GM21423 (cell line): ENCODE results near the gene EXOC6.

Source experiments
- ATAC-seq: cut with Tn5 transposase; IDR thresholded peaks from one replicate; pipeline ENCODE4 v1.9.1; 2021; ENCODE audit warnings: mild to moderate bottlenecking, moderate library complexity; ENCODE audit not compliant: unreplicated experiment

The EXOC6 gene

DNA sequence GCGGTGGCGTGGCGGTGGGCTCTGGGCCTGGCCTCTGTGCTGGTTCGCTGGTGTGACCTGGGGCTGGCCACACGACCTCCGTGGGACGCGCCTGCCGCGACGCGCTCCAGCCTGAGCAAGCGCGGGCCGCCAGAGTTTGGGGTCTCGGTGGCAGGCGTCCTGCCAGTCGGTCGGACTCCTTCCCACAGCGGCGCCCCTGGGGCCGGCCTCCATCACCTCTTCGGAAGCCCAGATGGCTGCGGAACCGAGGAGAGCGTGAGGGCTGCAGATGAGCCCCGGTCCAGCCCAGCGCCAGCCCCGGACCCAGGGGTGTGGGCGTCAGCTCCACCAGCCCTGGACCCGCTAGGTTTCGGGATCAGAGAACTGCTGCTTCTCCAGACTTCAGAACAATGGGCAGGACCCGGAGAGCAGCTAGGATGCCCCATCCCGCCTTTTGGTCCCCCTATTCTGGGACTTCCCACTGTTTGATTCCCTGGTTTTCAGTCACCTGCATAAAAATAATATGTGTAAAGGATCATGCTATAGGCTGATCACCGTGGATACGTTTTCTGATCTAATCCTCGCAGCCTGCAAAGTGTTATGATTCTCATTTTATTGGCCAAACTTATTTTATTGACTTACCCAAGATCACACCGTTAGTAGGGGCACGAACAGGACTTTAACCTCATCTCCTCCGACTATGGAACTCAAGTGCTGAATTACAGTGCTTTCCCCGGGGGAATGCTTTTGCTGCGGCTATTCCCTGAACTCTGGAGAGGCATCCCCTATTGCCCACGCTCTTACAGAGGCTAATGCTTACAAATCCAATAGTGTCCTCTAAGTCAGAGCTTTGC is 215.0 kb downstream of the EXOC6 start:
- ATAC-seq: no peak

- no peak for ATAC-seq
Observed at GRCh38 chr10:93063977-93064660, 215.8 kb downstream of the EXOC6 start.

DNA sequence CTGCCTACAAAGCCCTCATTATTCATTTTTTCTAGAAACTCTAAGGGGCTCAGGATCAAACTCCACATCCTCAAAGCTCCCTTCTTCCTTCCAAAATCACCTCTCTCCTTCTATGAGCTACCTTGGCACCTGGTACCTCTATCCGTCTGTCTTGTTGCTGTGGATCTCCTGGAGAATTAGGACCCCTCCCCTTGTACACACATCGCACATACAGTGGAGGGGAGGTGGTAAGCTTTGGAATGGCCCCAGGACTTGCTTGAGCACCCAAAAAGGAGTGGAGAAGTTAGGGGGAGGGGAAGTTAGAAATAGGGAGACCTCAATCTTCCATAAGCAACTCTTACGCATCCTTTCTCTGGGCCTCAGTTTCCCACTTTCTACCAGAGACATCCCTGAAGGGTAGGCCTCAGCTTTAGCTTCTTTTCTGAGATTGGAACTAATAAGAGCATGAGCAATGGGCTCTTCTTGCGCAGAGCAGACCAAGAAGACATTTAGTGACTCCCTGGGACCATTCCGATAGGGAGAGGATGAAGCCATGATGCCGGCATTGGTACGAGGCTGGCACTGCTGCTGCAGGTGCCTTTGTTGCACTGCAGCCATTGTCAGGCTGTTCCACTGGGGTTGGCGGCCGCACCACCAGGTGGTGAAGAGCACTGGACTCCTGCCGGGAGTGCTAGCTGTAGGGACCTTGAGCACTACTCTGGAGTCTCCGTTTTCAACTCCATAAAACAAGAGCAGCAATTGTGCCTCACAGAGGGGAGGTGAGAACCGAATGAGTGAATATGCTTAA is 216.7 kb downstream of the EXOC6 start:
- ATAC-seq: no peak

DNA sequence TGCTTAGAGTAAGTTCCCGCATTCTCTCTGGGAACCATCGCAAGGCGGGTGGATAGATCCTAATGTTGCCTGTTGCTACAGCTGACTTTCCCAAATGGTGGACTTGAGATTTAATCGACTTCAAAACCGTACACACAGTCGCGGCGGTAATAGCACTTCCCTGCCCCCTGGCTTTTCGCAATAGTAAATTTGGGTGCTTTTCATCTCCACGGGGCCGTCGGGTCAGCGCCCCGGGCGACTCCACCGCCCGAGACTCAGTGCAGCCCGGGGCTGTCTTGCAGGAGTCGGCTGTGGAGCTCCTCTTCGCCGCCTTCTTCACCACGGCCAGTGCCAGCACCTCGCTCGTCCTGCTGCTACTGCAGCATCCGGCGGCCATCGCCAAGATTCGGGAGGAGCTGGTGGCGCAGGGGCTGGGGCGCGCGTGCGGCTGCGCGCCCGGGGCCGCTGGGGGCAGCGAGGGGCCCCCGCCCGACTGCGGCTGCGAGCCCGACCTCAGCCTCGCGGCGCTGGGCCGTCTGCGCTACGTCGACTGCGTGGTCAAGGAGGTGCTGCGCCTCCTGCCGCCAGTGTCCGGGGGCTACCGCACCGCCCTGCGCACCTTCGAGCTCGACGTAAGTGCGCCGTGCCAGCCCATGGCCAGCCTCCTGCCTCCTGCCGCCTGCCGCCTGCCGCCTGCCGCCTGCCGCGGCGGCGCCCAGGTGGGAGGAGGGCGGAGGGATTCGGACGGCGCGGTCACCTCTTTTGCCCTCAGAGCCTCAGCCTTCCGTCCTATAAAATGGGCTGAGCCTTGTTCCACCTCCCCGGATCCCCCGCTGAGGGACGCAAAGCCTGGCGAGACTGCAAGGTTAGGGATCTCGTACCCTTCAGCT is 217.6 kb downstream of the EXOC6 start:
- ATAC-seq: no peak

- no peak for ATAC-seq
Observed at GRCh38 chr10:93066544-93066913, 218.2 kb downstream of the EXOC6 start.

DNA sequence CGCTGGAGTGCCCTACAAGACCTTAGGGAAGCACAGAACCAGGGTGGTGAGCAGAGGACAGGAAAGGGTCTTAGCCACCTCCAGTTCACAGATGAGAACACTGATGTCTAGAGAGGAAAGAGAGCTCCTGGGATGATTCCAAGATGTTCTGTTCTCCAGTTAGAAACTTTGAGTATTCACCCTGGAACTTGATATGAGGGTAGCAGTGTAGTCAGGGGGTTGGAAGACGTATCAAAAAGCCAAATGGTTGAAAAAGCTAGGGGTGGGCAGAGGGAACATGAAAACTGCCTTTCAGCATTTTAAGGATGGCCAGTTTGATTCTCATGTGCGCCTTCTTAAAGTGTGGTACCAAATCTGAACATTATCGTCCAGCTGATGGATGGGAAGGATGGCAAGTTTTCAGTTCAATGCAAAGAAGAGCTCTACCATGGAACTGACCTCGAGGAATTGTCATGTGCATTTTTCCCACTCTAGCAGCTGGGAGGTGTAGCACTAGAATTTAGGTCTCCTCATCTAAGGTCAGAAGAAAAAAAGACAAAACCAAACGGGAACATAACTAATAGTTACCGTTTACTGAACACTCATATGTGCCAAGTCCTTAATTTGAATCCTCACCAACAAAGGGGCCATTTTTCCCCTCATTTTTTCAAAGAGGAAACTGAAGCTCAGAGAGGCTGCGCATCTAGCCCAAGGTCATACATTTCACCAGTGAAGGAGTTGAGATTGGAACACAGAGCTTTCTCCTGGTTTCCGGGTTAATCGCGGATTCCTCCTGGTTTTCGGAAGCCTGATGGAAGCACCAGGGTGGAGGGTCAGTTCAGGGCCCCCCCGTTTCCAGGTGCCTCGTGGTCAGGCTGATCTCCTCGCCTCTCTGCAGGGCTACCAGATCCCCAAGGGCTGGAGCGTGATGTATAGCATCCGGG is 219.4 kb downstream of the EXOC6 start:
- no peak for ATAC-seq

DNA sequence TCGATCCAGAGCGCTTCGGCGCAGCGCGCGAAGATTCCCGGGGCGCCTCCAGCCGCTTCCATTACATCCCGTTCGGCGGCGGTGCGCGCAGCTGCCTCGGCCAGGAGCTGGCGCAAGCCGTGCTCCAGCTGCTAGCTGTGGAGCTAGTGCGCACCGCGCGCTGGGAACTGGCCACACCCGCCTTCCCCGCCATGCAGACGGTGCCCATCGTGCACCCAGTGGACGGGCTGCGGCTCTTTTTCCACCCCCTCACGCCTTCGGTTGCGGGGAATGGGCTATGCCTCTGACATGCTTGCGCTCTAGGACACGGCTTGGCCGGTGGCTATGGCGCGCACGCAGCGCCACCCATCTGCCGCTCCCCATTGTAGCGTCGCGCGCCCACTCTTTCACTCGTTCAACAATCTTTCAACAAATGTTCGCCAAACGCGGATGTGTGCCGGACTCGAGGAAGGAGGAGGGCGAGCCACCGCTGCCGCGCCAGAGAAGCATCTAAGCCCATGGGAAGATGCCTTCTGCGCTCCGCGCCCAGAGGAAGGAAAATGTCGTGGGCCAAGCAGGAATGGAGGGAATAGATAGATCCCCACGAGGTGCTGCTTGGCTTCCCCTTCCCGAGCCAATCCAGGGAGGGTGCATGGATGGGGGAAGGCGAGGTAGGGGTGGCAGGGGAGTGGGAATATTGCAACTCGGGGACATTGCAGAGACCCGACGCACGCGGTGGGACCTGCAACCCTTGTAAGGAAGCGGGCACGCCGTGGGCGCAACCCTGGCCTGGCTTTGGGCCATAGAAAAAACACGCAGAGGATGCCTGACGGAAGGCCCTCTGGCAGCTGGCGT is 220.3 kb downstream of the EXOC6 start:
- ATAC-seq: no peak

GRCh38 chr10:93069245-93069561 is 220.9 kb downstream of the EXOC6 start:
- no peak for ATAC-seq

- no peak for ATAC-seq
Observed at GRCh38 chr10:93070378-93071176, 222.3 kb downstream of the EXOC6 start.

- no peak for ATAC-seq
Observed at GRCh38 chr10:93071177-93071472, 222.8 kb downstream of the EXOC6 start.

DNA sequence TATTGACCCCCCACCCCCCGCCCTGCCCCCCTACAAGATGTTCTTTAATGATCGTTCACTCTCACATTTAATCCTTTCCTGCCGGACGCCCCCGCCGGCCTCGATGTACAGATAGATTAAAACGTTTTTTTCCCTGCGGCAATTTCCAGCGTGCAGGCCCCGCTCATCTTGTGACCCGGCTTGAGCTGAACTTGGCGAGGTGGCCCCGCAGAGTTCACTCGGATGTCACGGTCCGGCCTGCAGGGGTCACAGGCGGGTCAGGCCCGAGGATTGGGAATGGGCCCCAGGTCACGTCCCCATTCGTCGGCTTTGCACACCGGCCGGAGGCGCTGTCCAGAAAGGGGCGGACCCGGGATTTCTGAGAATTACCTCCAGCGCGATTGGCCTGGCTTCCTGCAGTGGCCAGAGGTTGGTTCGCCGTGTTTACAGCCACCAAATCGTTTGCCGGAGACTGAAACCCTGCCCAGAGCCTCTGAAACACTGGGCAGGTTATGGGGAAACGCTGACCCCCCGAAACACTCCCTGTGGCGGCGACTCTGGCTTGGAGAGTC is 223.4 kb downstream of the EXOC6 start:
- no peak for ATAC-seq

DNA sequence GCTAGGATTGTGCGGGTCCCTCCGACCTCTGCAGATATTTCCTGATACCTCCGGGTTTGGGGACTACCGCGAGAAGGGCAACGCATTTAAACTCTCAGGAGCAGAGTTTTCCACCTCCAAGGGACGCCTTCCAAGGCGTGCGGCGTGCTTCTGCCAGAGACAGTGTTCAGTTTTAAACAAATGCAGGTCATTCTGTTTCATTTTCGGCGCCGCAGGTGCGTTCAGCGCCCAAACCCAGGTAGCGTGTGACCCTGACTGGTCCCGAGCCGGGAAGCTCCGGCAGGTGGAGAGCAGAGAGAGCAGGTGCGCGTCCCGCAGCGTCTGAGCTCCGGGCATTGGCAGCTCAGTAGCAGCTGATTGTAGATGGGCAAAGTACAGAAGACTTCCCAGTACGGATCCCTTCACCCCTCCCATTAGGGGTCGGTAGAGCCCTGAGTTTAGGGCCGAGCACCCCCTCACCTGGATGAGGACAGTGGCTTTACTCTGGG is 223.9 kb downstream of the EXOC6 start:
- no peak for ATAC-seq

DNA sequence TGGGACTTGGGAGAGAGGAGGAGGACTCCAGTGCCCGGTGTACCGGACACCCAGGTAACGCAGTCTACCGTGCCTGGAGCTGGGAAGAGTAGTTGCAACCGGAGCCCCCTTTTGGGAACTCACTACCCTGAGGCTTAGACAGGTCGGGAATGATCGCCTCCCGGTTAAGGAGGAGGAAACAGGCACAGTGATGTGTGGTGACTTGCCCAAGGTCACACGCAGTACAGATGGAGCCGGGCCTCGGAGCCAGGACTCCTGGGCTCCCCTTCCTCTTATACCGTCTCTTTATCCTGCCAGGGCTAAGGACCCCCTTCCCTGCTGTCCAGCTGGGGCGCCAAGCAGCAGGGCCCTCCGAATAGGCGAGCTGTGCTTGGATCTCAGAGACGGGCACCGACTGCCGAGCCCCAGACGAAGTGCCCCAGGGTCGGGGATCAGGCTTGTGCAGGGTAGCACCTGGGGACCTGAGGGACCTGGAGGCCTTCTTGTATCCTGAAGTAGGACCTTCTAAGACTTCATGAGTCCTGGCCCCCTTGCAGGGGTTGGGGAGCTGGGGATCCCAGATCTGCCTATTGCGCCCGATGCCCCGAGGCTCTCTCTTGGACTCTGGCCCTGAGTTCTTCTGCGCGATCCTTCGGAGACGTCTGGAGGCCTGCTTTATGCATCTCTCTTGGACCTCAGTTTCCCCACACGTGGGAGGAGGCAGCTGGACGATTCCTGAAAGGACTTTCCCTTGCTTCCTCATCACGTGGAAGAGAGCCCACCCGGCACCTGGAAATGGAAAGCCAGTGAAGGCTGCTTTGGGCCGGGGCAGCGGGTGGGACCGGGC is 224.6 kb downstream of the EXOC6 start:
- ATAC-seq: no peak

DNA sequence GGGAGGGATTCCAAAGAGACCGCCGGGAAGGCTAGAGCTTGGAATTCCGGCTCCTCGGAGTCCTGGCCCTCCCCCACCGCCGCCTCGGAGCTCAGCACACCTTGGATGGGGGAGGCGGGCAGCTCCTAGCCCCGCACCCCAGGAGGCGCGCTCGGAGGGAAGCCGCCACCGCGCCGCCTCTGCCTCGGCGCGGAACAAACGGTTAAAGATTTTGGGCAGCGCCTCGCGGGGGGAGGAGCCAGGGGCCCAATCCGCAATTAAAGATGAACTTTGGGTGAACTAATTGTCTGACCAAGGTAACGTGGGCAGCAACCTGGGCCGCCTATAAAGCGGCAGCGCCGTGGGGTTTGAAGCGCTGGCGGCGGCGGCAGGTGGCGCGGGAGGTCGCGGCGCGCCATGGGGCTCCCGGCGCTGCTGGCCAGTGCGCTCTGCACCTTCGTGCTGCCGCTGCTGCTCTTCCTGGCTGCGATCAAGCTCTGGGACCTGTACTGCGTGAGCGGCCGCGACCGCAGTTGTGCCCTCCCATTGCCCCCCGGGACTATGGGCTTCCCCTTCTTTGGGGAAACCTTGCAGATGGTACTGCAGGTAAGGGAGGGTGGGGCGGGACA is 225.3 kb downstream of the EXOC6 start, which contains the start of gene CYP26A1:
TSS of gene CYP26A1 (plus strand) at position 355 of the 608 bp plus-strand sequence. CDS start at position 397, 42 bp downstream.
- ATAC-seq: no peak

GRCh38 chr10:93074147-93074596 is 225.9 kb downstream of the EXOC6 start:
- no peak for ATAC-seq

DNA sequence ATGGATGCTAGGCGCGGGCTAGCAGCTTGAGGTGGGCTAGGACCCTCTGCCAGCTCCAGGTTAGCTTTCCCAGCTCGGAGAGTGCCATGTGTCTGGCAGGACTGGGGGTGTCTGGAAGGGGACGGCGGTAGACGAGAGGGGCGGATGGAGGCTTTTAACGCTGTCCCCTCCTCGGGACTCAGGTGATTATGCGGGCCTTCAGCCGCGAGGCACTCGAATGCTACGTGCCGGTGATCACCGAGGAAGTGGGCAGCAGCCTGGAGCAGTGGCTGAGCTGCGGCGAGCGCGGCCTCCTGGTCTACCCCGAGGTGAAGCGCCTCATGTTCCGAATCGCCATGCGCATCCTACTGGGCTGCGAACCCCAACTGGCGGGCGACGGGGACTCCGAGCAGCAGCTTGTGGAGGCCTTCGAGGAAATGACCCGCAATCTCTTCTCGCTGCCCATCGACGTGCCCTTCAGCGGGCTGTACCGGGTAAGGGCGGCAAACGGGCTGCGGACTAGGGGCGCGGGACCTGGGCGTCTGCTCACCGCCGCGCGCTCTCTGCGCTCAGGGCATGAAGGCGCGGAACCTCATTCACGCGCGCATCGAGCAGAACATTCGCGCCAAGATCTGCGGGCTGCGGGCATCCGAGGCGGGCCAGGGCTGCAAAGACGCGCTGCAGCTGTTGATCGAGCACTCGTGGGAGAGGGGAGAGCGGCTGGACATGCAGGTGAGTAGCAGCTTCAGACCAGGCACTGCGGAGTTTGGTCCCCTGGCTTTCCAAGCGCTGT is 226.5 kb downstream of the EXOC6 start:
- no peak for ATAC-seq
